BE2C (cell line): ENCODE results near the gene HOXD10.

Source experiments
- DNase-seq: peaks from one replicate; pipeline ENCODE4 v3.0.0-alpha.2; 2020
- H3K27me3 ChIP-seq: fragments of 250-450 bp; sonication (Bioruptor Pico); 2 replicates; pipeline ENCODE4 v1.5.1; 2020; ENCODE audit warnings: mild to moderate bottlenecking
- H3K36me3 ChIP-seq: fragments of 250-450 bp; sonication (Bioruptor Pico); 2 replicates; pipeline ENCODE4 v1.5.1; 2020; ENCODE audit warnings: mild to moderate bottlenecking
- H3K4me1 ChIP-seq: fragments of 250-450 bp; sonication (Bioruptor Pico); 2 replicates; pipeline ENCODE4 v1.5.1; 2020
- H3K4me3 ChIP-seq: 2 replicates; pipeline ENCODE4 v1.5.1; 2011; ENCODE audit warnings: low read depth, low read length
- H3K9me3 ChIP-seq: fragments of 250-450 bp; sonication (Bioruptor Pico); 2 replicates; pipeline ENCODE4 v1.5.1; 2020
- TF ChIP-seq, protein P1 (sequence below): IDR thresholded peaks from 2 replicates; pipeline ENCODE4 v1.5.1; 2012; ENCODE audit warnings: mild to moderate bottlenecking, low read depth, low read length

Gene HOXD10

DNA sequence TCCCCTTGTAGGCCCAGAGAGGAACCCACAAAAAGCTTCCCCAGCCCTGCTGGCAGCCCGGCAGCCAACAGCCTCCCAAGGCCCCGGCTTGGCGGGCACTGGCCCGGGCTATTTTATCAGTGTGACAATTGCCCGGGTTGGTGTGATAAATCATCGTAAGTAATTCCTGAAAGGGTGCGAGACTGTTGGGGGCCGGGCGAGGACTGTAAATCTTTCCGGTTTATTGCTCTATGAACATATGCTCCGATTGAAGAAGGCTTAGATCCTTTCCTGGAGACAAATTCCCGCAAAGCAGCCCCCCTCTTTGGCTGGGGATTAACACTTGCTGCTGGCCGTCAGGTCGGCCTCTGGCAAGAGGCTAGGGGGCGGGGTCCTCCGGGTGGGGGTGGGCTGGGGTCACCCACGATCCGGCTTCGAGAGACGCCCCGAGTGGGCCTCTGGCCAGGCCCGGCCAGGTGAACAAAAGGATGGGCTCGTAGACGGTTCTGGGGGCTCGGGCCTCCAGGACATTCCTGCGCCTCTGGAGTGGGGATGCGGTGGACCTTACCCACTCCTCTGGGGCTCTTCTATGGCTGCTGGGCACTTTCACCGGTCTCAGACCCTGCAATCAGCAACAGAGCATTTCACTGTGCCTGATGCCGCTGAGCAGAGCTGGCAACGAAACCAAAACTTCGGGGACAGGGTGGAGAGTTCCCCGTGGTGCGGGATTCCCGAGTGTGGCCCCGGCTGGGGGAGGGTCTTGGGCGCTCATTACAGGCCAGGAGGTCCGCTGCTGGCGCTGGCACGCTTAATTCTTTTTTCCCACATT, 42.5 kb downstream of the HOXD10 start:
- H3K9me3 ChIP-seq: no peaks in the 10 kb centered on the region
- no peaks in the 10 kb centered on the region for H3K27me3 ChIP-seq
- TF ChIP-seq, protein P1, sequence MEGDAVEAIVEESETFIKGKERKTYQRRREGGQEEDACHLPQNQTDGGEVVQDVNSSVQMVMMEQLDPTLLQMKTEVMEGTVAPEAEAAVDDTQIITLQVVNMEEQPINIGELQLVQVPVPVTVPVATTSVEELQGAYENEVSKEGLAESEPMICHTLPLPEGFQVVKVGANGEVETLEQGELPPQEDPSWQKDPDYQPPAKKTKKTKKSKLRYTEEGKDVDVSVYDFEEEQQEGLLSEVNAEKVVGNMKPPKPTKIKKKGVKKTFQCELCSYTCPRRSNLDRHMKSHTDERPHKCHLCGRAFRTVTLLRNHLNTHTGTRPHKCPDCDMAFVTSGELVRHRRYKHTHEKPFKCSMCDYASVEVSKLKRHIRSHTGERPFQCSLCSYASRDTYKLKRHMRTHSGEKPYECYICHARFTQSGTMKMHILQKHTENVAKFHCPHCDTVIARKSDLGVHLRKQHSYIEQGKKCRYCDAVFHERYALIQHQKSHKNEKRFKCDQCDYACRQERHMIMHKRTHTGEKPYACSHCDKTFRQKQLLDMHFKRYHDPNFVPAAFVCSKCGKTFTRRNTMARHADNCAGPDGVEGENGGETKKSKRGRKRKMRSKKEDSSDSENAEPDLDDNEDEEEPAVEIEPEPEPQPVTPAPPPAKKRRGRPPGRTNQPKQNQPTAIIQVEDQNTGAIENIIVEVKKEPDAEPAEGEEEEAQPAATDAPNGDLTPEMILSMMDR: no peak
- no peak for DNase-seq
- no peaks in the 10 kb centered on the region for H3K36me3 ChIP-seq
- H3K4me3 ChIP-seq: peak overlapping the region; percentile 76
- no peaks in the 10 kb centered on the region for H3K4me1 ChIP-seq

DNA sequence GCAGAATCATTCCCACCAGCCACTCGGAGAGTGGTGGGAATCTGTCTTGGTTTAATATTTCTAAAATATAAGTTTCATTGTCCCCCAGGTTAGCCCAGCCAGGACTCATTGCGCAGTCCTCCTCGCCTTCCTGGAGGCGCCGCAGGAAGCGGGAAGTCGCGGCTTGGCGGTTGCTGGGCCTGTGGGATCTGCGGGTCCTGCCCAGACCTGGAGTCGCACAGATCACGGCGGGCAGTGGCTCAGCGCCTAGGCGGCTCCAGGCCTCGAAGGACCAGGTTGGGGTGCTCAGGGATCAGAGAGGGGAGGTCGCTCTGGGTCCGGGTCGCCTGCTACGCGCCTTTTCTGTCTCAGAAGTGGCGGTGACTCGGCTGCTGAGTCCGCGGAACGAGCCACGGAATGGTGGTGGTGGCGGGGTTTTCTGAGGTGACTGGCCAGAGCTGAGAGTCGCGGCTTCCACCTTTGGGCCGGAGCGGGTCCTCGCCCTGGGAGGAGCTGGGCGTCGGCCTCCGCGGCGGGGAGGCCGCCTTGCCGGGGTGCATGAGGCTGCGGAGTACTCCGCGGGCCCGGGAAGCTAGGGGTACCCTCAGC, 43.2 kb downstream of the HOXD10 start:
- Histone ChIP-seq H3K27me3 (no peaks in the 10 kb centered on the region), H3K4me3 (no peak overlapping the region), H3K9me3 (no peaks in the 10 kb centered on the region), H3K4me1 (no peaks in the 10 kb centered on the region), H3K36me3 (no peaks in the 10 kb centered on the region)
- DNase-seq: no peak
- TF ChIP-seq, protein P1: no peak

DNA sequence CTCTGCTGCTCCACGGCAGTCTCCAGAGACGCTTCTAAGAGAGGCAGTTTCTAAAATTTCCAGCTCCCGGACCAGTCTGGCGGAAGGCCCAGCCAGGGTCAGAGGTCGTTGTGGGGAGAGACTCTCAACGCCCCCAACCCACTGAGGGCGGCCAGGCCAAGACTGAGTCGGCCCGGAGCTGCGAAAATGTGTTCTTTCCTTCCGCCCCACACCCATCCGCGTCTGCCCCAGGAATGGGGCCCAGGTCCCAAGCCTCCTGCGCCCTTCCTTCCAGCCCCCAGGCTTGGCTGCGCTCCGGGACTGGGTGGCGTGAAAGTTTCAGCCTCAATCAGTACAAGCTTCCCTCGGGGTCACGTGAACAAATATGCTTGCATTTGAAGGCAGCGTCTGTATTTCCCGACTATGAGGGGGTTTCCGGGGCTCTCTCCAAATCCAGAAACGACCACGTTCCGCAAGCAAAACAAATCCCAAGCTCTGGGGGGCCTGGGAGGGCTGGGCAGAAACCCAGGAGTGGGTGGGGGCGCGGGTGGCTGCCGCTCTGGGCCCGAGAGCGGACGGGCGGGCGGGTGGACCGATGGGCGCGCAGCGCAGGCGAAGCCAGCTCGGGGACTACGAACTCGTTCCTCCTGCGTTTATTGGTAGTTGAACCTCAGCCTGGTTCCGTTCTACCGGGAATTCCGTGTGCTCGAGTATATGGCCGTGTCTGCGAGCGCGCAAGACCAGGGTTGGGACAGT, 43.8 kb downstream of the HOXD10 start:
- H3K27me3 ChIP-seq: no peaks in the 10 kb centered on the region
- H3K4me1 ChIP-seq: no peaks in the 10 kb centered on the region
- H3K4me3 ChIP-seq: no peak overlapping the region
- H3K9me3 ChIP-seq: no peaks in the 10 kb centered on the region
- H3K36me3 ChIP-seq: no peaks in the 10 kb centered on the region
- no peak for DNase-seq
- TF ChIP-seq, protein P1: no peak

DNA sequence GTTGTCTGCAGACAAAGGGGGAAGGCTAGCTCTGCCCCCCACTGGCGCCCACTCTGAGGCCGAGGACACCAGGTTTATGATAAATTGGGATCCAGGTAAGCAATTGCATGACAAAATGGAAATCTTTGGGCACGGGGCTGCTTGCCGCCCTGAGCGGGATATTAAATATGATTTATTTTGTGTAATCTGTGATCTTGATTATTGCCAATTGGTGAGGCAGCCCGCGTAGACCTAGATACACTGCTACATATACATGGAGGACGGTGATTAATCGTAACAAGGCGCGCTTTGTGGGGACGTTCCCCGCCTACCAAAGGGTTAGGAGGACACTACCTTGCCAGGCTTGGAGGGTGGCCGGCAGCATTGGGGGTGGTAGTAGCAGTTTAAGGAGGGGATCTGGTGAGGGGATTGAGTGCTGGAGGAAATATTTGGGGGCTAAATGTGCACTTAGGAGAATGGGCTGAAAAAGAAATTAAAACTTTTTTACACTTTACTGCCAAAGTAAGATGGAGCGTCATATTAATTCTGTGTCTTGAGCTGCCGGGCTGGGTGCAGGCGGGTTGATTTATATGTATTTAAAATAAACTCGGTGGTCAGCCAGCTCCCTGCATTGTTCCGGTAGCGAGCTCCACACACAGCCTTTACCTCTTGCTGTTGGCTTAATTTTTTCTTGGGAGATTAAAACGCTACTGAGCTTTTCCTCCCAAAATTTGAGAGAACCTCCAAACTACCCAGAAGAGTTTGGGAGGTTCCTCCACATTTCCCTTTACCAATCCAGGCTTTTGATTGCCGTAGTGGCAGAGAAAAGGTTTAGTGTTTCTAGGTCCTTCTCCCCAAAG, 44.6 kb downstream of the HOXD10 start:
- DNase-seq: no peak
- Histone ChIP-seq H3K36me3 (no peaks in the 10 kb centered on the region), H3K4me3 (no peak overlapping the region), H3K27me3 (no peaks in the 10 kb centered on the region), H3K9me3 (no peaks in the 10 kb centered on the region), H3K4me1 (no peaks in the 10 kb centered on the region)
- TF ChIP-seq, protein P1: no peak

DNA sequence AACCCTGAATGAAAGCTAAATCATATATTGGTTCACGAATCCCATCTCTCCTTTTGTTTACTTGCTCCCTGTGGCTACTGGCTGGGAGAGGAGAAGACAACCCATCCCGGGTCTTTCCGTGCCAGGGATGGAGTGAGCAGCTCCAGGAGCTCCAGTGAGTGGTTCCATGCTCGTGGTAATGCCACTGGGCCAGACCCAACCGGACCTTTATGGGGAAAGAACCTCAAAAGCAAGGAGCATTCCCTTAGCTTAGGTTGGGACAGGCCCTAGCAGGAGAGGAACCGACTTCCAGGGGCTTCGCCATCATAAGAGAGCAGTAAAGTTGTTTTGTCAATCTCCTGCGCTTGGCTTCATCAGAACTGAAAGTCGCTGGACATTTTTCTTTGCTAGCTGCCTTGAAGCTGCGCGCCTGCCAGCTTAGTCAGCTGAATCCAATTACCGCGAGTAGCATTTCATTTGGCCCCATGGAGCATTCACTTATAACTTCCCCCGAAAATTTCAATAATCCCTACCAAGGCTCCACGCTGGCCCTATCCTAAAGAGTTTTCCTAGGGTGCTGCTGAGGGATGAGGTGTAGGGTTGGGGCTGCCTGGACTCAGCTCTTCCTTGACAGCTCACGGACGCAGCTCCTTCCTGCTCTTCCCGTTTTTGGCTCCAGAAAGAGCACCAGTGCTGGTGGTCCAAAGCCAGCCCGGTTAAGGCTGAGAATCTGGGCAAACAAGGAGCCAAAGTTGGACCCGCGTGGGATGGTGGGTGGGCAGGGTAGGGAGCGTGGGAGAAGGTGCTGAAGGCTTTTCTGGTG, 45.4 kb downstream of the HOXD10 start:
- Histone ChIP-seq H3K4me1 (no peaks in the 10 kb centered on the region), H3K9me3 (no peaks in the 10 kb centered on the region), H3K36me3 (no peaks in the 10 kb centered on the region), H3K4me3 (no peak overlapping the region), H3K27me3 (no peaks in the 10 kb centered on the region)
- DNase-seq: no peak
- TF ChIP-seq, protein P1: no peak
